Measurements from ENCODE around the gene CYFIP2. TPM values are rescaled to one million over a fixed set of nuclear protein-coding genes. Genes with fewer than 3 reads are reported as not detected.
A peak's percentile ranks its signal among the peaks of the same experiment; 100 is the strongest.

The CYFIP2 gene
- total and polyA plus RNA-seq, 2 of the 13 experiments (the other 11 are each of a cell fraction or from before 2014, with no cell fraction given): 22.6 to 30.3 TPM

DNA sequence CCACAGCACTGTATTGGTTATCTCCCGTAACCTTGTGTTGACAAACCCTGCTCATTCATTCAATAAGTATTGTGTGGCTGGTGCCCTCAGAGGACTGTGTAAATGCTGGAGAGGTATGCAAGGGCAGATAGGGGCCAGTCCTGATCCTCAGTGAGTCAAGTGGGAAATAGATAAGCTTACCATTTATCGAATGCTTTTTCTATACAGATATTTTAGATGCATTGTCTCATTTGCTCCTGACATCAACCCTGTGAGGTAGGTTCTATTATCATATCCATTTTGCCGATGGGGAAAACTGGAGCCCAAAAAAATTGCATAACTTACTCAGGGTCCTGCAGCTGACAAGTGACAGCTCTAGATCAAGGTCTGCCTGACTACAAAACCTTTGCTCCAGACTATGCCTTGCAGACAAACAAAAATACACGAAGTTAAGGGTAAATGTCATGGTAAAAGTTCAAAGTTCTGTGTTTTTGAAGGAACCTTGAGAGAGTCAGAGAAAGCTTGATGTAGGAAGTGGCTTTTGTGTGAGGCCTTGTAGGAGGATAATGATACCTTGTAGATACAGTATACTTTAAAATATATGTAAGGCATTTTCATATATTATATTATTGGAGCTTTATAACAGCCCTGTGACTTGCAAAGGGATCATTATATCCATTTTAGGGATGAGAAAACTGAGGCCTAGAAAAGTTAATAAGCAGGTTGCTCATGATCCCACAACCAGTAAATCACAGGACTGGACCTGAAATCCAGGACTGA is 22.7 kb downstream of the CYFIP2 start (continued):
- TF ChIP-seq, protein P1, sequence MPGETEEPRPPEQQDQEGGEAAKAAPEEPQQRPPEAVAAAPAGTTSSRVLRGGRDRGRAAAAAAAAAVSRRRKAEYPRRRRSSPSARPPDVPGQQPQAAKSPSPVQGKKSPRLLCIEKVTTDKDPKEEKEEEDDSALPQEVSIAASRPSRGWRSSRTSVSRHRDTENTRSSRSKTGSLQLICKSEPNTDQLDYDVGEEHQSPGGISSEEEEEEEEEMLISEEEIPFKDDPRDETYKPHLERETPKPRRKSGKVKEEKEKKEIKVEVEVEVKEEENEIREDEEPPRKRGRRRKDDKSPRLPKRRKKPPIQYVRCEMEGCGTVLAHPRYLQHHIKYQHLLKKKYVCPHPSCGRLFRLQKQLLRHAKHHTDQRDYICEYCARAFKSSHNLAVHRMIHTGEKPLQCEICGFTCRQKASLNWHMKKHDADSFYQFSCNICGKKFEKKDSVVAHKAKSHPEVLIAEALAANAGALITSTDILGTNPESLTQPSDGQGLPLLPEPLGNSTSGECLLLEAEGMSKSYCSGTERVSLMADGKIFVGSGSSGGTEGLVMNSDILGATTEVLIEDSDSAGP (CRISPR knock-in tag; IDR thresholded peaks at IDR 0.05; ENCODE audit: borderline replicate concordance): no peak
- TF ChIP-seq BCL6 (CRISPR knock-in tag; IDR thresholded peaks at IDR 0.05) (peak; percentile 70), ZNF660 (CRISPR knock-in tag; IDR thresholded peaks at IDR 0.05; ENCODE audit: borderline replicate concordance, low read depth) (no peak), JUND (CRISPR knock-in tag; IDR thresholded peaks at IDR 0.05) (no peak), SIX4 (CRISPR knock-in tag; IDR thresholded peaks at IDR 0.05) (no peak), POLR2AphosphoS5 (IDR thresholded peaks at IDR 0.05; ENCODE audit: low read depth, low read length) (no peak), MTA1 (CRISPR knock-in tag; IDR thresholded peaks at IDR 0.05; ENCODE audit: borderline replicate concordance) (no peak), RBM22 (optimal IDR thresholded peaks at IDR 0.05; ENCODE audit: low read length) (no peak), CEBPB (IDR thresholded peaks at IDR 0.05; ENCODE audit: borderline replicate concordance, low read depth, low read length) (peak; percentile 49; the same call in 1 of the 2 replicates), STAT6 (CRISPR knock-in tag; IDR thresholded peaks at IDR 0.05; ENCODE audit: borderline replicate concordance) (no peak), ZNF430 (CRISPR knock-in tag; IDR thresholded peaks at IDR 0.05) (no peak), REPIN1 (CRISPR knock-in tag; IDR thresholded peaks at IDR 0.05; ENCODE audit: borderline replicate concordance, low read depth) (no peak), HES4 (CRISPR knock-in tag; IDR thresholded peaks at IDR 0.05; ENCODE audit: borderline replicate concordance) (no peak), ZNF556 (CRISPR knock-in tag; IDR thresholded peaks at IDR 0.05; ENCODE audit: borderline replicate concordance) (no peak), GATAD2A (CRISPR knock-in tag; IDR thresholded peaks at IDR 0.05) (peak; percentile 74), ZNF616 (CRISPR knock-in tag; IDR thresholded peaks at IDR 0.05; ENCODE audit: low read depth) (no peak), SOX5 (CRISPR knock-in tag; IDR thresholded peaks at IDR 0.05; ENCODE audit: borderline replicate concordance) (peak; percentile 49; the same call in 1 of the 2 replicates), ISL2 (CRISPR knock-in tag; IDR thresholded peaks at IDR 0.05) (no peak)
- TF ChIP-seq, protein P2, sequence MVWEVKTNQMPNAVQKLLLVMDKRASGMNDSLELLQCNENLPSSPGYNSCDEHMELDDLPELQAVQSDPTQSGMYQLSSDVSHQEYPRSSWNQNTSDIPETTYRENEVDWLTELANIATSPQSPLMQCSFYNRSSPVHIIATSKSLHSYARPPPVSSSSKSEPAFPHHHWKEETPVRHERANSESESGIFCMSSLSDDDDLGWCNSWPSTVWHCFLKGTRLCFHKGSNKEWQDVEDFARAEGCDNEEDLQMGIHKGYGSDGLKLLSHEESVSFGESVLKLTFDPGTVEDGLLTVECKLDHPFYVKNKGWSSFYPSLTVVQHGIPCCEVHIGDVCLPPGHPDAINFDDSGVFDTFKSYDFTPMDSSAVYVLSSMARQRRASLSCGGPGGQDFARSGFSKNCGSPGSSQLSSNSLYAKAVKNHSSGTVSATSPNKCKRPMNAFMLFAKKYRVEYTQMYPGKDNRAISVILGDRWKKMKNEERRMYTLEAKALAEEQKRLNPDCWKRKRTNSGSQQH (CRISPR knock-in tag; IDR thresholded peaks at IDR 0.05; ENCODE audit: low read depth): 0 out of 2 replicates have a peak, but pooled peaks have one; percentile 62
- TF ChIP-seq, protein P3, sequence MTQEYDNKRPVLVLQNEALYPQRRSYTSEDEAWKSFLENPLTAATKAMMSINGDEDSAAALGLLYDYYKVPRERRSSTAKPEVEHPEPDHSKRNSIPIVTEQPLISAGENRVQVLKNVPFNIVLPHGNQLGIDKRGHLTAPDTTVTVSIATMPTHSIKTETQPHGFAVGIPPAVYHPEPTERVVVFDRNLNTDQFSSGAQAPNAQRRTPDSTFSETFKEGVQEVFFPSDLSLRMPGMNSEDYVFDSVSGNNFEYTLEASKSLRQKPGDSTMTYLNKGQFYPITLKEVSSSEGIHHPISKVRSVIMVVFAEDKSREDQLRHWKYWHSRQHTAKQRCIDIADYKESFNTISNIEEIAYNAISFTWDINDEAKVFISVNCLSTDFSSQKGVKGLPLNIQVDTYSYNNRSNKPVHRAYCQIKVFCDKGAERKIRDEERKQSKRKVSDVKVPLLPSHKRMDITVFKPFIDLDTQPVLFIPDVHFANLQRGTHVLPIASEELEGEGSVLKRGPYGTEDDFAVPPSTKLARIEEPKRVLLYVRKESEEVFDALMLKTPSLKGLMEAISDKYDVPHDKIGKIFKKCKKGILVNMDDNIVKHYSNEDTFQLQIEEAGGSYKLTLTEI (CRISPR knock-in tag; conservative IDR thresholded peaks at IDR 0.05): no peak
- TF ChIP-seq, protein P4, sequence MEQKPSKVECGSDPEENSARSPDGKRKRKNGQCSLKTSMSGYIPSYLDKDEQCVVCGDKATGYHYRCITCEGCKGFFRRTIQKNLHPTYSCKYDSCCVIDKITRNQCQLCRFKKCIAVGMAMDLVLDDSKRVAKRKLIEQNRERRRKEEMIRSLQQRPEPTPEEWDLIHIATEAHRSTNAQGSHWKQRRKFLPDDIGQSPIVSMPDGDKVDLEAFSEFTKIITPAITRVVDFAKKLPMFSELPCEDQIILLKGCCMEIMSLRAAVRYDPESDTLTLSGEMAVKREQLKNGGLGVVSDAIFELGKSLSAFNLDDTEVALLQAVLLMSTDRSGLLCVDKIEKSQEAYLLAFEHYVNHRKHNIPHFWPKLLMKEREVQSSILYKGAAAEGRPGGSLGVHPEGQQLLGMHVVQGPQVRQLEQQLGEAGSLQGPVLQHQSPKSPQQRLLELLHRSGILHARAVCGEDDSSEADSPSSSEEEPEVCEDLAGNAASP (CRISPR knock-in tag; IDR thresholded peaks at IDR 0.05; ENCODE audit: borderline replicate concordance): peak; percentile 35; the same call in 1 of the 2 replicates
